ENCODE results near the gene TOE1. TPM values are rescaled to one million over a fixed set of nuclear protein-coding genes. Genes with fewer than 3 reads are reported as not detected.

TOE1 gene
- total and polyA plus RNA-seq, 9 of the 15 experiments (the other 6 are each of a cell fraction or from before 2014, with no cell fraction given): 32.1 to 85.7 (median 38.0) TPM

DNA sequence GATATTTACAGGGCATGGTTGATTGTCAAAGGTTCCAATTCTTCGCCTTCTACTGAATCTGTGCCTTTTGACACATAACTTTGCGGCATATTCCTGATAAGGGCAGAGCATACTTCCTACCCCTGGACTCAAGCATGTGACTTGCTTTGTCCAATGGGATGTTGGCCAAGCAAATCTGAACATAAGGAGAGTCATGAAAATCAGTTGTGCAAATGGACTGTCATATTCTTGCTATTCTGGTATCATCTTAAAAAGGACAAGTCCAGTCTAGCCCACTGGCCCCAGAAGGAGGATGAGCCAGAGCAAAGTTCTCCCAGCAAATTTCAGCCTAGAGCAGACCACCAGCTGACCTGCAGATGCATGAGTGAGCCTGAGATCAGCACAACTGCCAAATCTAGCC is 41.3 kb downstream of the TOE1 start (continued):
- TF ChIP-seq, protein P1, sequence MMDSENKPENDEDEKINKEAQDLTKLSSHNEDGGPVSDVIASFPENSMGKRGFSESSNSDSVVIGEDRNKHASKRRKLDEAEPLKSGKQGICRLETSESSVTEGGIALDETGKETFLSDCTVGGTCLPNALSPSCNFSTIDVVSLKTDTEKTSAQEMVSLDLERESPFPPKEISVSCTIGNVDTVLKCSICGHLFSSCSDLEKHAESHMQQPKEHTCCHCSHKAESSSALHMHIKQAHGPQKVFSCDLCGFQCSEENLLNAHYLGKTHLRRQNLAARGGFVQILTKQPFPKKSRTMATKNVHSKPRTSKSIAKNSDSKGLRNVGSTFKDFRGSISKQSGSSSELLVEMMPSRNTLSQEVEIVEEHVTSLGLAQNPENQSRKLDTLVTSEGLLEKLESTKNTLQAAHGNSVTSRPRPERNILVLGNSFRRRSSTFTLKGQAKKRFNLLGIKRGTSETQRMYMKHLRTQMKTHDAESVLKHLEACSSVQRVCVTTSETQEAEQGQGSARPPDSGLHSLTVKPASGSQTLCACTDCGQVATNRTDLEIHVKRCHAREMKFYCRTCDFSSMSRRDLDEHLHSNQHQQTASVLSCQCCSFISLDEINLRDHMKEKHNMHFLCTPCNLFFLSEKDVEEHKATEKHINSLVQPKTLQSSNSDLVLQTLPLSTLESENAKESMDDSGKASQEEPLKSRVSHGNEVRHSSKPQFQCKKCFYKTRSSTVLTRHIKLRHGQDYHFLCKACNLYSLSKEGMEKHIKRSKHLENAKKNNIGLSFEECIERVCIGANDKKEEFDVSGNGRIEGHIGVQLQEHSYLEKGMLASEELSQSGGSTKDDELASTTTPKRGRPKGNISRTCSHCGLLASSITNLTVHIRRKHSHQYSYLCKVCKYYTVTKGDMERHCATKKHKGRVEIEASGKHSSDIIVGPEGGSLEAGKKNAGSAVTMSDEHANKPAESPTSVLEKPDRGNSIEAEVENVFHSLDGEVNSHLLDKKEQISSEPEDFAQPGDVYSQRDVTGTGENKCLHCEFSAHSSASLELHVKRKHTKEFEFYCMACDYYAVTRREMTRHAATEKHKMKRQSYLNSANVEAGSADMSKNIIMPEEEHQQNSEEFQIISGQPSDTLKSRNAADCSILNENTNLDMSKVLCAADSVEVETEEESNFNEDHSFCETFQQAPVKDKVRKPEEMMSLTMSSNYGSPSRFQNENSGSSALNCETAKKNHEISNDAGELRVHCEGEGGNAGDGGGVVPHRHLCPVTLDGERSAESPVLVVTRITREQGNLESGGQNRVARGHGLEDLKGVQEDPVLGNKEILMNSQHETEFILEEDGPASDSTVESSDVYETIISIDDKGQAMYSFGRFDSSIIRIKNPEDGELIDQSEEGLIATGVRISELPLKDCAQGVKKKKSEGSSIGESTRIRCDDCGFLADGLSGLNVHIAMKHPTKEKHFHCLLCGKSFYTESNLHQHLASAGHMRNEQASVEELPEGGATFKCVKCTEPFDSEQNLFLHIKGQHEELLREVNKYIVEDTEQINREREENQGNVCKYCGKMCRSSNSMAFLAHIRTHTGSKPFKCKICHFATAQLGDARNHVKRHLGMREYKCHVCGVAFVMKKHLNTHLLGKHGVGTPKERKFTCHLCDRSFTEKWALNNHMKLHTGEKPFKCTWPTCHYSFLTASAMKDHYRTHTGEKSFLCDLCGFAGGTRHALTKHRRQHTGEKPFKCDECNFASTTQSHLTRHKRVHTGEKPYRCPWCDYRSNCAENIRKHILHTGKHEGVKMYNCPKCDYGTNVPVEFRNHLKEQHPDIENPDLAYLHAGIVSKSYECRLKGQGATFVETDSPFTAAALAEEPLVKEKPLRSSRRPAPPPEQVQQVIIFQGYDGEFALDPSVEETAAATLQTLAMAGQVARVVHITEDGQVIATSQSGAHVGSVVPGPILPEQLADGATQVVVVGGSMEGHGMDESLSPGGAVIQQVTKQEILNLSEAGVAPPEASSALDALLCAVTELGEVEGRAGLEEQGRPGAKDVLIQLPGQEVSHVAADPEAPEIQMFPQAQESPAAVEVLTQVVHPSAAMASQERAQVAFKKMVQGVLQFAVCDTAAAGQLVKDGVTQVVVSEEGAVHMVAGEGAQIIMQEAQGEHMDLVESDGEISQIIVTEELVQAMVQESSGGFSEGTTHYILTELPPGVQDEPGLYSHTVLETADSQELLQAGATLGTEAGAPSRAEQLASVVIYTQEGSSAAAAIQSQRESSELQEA (IDR thresholded peaks at IDR 0.05; ENCODE audit: low read depth): no peak
- TF ChIP-seq MTF1 (CRISPR knock-in tag; IDR thresholded peaks at IDR 0.05; ENCODE audit: borderline replicate concordance) (no peak), THAP7 (CRISPR knock-in tag; IDR thresholded peaks at IDR 0.05) (no peak), MGA (IDR thresholded peaks at IDR 0.05) (peak; percentile 38), KLF13 (tag; IDR thresholded peaks at IDR 0.05; ENCODE audit: borderline replicate concordance, low read depth) (no peak), SRSF3 (IDR thresholded peaks at IDR 0.05; ENCODE audit: insufficient read depth, low read length) (no peak), NFYB (IDR thresholded peaks at IDR 0.05; ENCODE audit: extremely low read depth, insufficient read length) (peak; percentile 55)

All from K562 (cell line).